Stimulated activated CD8-positive, alpha-beta memory T cell treated with anti-CD3 and anti-CD28 coated beads, Interleukin-12 subunit alpha, Interleukin-12 subunit beta, amount 100 ng/mL, for 24 hours (primary cell): ENCODE measurements around the gene KRTCAP2.

Experiments used
- DNase-seq: peaks from one replicate; pipeline ENCODE4 v3.0.0-alpha.2; 2020; ENCODE audit errors: extremely low read depth

Gene KRTCAP2

GRCh38 chr1:155134322-155134721 is 38.8 kb downstream of the KRTCAP2 start:
- no peak for DNase-seq

- DNase-seq: no peak
These were observed 39.3 kb downstream of the KRTCAP2 start for GRCh38 chr1:155133799-155134281.

GRCh38 chr1:155131856-155132255 is 41.2 kb downstream of the KRTCAP2 start:
- DNase-seq: no peak

DNA sequence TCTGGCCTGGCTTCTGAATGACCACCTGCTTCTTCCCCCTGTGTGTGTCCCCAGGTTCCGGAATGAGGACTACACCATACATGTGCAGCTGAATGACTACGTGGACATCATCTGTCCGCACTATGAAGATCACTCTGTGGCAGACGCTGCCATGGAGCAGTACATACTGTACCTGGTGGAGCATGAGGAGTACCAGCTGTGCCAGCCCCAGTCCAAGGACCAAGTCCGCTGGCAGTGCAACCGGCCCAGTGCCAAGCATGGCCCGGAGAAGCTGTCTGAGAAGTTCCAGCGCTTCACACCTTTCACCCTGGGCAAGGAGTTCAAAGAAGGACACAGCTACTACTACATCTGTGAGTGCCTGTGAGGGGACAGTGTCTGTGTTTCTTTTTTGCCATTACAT is 41.8 kb downstream of the KRTCAP2 start:
- no peak for DNase-seq

DNA sequence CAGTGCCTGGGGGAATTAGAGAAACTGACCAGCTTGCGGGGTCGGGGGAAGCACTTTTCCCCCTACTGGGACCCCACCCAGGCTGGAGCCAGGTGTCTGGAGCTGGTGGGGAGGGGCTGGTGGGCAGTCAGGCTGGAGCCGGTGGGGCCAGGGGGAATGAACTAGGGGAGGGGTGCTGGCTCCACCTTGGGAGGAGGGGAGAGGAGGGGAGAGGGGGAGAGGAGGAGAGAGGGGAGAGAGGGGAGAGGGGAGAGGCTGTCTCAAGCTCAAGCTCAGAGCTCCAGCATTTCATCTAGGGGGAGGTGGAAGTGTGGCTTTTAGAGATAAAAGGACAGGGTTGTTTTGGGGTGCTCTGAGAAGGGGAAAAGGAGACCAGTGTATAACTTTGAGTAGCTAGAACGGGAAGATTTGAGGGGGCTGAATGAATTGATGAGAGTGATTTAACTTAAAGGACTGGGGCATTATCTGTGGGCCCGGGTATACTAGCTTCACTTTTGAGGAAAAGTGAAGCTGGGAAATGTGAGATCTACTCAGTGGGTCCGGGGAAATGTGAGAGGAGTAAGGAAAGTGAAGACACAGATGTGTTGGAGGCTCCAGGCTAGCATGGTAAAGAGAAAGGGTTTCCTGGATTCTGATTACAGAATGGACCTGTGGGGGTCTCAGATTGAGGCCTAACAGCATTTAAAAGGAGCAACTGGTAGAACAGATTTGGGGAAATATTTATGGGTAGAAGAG is 42.7 kb downstream of the KRTCAP2 start:
- no peak for DNase-seq

DNA sequence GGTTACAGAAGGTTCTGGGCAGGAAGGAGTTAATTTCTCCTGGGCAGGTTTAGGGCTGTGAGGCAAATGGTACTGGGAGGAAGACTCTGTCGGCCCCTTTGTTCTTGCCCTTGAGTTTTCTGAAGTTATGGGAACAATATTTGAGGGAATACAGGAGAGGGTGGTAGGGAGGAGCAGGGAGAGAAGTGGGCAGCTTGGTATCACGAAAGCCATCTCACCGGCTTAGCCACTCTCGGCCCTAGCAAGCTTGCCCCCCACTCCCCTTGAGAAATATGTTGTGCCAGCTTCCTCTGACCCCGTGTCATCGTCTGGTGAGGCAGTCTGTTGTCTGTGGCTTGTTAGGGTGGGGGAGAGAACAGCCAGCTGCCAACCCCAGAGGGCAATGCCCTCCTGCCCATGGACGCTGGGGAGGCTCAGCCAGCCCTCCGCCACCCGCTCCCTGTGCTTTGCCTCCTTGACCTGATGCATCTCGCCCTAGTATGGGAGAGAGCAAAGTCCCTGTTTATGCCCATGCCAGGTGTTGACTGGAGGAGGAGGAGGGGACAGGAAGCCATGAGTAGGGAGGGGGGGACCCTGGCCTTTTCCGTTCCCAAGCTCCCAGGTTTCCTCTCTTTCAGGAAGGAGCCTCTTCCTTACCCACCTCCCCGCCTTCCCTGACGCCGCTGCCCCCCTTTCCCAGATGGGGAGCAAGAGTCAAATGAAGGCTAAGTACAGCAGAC is 44.2 kb downstream of the KRTCAP2 start:
- DNase-seq: no peak

DNA sequence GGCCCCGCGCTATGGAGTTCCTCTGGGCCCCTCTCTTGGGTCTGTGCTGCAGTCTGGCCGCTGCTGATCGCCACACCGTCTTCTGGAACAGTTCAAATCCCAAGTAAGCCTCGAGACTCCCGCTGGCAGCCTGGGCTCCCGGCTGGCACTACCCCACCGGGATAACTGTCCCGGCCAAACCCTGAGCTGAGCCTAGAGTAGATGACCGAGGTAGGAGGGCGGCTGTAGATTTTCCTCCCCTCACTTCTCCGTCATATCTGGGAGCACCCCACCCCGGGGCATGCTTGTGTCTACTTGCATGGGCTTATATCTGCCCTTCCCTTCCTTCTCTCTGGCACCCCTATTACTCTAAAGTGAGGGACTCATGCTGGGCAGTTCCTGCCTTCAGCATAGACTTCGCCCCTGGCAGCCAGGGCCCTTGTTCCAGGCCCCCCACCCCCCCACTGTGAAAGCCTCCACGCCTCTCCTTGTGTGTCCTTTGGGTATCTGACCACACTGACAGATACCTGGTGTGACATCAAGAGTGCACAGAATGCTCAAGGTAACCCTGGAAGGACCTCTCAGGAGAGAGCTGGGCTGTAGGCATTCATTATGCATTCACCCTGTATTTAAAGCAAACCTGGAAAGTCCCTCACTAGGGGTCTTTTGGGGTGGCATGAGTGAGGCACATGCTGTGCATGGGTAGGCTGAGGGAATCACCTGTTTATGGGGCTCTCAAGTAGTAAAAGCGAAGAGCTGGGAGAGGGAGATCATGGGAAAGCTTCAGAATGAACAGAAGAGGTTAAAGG is 44.9 kb downstream of the KRTCAP2 start:
- DNase-seq: no peak

DNA sequence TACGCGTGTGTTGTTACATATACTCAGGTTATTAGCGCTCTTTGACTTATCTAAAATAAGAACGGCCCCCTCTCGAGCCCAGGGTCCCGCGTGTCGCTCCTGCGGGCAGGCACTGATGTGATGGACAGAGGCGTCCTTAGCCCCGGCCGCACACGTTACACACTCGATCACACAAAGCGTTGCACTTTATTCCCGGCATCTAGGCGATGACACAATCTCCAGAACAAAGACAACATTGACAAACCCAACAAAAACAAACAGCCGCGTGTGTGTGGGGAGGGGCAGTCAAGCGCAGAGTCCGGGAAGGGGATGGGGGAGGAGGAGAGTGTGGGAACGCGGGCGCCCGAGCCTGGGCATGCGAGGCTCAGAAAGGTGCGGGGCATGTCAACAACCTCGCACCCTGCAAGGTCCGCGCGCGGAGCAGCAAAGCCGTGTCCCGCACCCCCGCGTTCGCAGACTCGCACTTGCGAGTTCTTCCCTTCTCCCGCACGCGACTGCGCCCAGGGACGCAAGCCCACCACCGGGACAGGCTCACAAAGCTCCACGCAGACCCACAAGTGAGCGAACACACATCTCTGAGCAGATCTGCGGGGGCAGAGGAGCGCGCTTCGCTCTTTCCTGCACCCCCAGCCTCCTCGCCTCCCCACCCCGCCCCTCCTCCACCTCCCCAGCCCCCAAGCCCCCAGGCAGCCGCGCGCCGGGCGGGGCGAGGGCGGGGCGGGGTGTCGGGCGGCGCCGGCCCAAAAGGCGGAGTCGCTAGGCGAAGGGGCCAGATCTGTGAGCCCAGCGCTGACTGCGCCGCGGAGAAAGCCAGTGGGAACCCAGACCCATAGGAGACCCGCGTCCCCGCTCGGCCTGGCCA is 45.8 kb downstream of the KRTCAP2 start, which contains the start of gene EFNA1:
TSS of gene EFNA1 (plus strand) at position 772 of the 862 bp plus-strand sequence. CDS start 102 bp downstream, outside the sequence.
- DNase-seq: no peak

DNA sequence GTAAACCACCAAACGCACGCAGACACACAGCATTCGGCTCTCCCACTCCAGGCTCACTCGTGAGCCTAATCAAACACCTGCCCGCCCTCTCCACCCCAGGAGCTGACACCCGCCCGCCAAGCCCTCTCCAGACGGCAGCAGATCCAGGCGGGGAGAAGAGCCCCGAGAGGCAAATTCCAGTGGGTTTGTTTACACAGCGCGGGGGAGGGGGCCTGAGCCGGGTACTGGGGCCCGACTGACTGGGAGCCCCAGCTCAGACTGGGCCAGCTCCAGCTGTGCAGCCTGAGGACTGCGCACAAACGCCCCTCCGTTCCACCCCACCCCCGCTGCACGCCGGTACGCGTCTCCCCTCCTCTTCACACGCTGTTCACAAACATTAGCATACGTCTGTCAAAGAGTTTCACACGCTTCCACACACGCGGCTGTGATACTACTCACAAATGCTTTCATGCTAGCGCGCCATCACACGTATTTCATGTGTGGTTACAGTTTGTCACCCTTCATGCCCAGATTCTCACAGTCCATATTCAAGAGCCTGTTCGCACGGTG is 46.5 kb downstream of the KRTCAP2 start:
- DNase-seq: no peak

DNA sequence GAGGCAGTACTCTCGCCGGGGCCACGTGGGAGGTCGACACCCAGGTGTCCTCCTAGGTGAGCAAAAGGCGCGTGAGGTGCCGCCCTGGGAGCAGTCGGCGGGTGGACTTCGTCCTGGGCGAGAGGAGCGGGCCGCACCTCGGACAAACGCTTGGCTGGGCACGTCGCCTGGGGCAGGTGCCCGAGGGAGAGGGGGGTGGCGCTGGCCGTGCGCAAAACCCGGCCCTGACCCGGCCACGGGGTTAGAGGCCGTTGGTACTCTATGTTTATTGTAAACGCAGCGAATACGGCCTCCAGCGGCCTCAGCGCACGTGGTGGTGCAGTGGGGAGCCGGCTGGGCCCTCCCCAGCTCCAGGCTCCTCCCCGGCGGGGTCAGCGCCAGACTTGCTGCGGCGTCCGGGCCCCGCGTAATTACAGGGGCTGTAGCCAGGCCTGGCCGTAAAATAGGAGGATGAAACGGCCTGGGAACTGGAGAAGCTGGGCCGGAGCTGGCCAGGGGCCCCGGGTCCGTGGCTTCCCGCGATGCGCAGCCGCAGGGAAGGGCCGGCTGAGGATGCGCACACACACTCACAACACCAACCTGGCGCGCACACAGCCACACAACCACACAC is 47.1 kb downstream of the KRTCAP2 start:
- DNase-seq: no peak

GRCh38 chr1:155125511-155125945 is 47.6 kb downstream of the KRTCAP2 start:
- DNase-seq: no peak

DNA sequence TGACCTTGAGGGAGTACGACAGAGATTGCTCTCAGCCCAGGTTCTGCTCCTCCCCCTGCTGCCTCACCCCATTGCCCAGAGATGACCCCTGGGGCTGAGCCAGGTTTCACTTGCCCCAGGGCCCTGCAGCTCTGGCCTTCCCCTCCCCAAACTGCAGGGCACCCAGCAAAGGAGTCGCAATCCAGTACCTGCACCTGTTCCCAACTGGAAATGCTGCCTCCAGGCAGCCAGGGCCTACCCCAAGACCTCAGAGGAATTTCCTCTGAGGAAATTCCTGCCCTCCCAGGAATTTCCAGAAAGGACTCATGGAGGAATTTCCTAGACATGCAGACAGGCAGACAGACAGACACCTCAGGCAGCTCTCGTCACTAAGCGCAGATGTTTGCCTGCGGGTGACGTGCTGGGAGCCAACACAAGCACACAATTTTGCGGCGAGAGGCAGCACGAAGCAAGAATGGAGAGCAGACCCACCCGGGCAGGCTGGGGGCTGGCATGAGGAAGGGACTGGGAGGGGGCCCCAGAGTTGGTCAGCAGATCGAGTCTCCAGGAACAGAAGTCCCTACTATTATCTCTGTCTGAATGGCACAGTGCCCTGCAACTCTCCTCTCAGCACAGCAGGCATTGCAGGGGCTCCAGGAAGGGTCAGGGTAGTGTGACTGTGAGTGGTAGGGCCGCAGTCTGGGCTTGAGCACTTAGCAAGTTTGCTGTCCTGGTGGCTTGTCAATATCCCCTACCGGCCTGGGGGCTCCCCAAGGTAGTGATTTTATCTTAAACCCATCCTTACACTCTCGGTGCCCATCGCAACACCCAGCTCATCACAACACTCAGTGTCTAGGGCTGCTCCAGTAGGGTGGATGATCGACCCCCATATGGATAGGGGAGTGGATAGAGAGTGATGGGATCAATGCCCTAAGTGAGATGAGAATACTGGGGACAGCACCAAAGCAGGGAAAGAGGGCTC is 48.3 kb downstream of the KRTCAP2 start:
- no peak for DNase-seq

GRCh38 chr1:155123801-155124200 is 49.3 kb downstream of the KRTCAP2 start:
- DNase-seq: no peak

GRCh38 chr1:155122308-155122707 is 50.8 kb downstream of the KRTCAP2 start:
- DNase-seq: no peak

- DNase-seq: no peak
These were observed 51.9 kb downstream of the KRTCAP2 start for GRCh38 chr1:155121249-155121648.

- no peak for DNase-seq
These were observed 52.9 kb downstream of the KRTCAP2 start for GRCh38 chr1:155120253-155120652.
